DMS 273 (cell line): ENCODE measurements around the gene NRG2.

Experiments used
- DNase-seq: peaks from one replicate; lab custom pipeline; 2025; ENCODE audit not compliant: unreplicated experiment; lab: John Stamatoyannopoulos, UW

NRG2 gene

GRCh38 chr5:139975306-139975705, 67.8 kb downstream of the NRG2 start:
- peak; percentile 90 for DNase-seq

GRCh38 chr5:139974661-139975060, 68.4 kb downstream of the NRG2 start:
- DNase-seq = no peak

- no peak for DNase-seq
Measured at GRCh38 chr5:139971202-139971725, 71.8 kb downstream of the NRG2 start.

GRCh38 chr5:139969318-139969717, 73.8 kb downstream of the NRG2 start:
- DNase-seq = no peak

- DNase-seq = peak; percentile 95
Measured at GRCh38 chr5:139968547-139969261, 74.4 kb downstream of the NRG2 start.

- no peak for DNase-seq
Measured at GRCh38 chr5:139967353-139967752, 75.7 kb downstream of the NRG2 start.

GRCh38 chr5:139966856-139967255, 76.2 kb downstream of the NRG2 start:
- DNase-seq = no peak

- DNase-seq = no peak
Measured at GRCh38 chr5:139964994-139965565, 78.0 kb downstream of the NRG2 start.

- DNase-seq = no peak
Measured at GRCh38 chr5:139964266-139964993, 78.7 kb downstream of the NRG2 start.

GRCh38 chr5:139962445-139962844, 80.7 kb downstream of the NRG2 start:
- no peak for DNase-seq

- DNase-seq = no peak
Measured at GRCh38 chr5:139961435-139962157, 81.5 kb downstream of the NRG2 start.

GRCh38 chr5:139960723-139961383, 82.2 kb downstream of the NRG2 start:
- DNase-seq = no peak

GRCh38 chr5:139958432-139959148, 84.5 kb downstream of the NRG2 start:
- DNase-seq = no peak

GRCh38 chr5:139956342-139956741, 86.8 kb downstream of the NRG2 start:
- DNase-seq = no peak

- peak; percentile 36 for DNase-seq
Measured at GRCh38 chr5:139955616-139956273, 87.4 kb downstream of the NRG2 start.

GRCh38 chr5:139955053-139955605, 88.0 kb downstream of the NRG2 start:
- no peak for DNase-seq

GRCh38 chr5:139954462-139954861, 88.6 kb downstream of the NRG2 start:
- no peak for DNase-seq

- no peak for DNase-seq
Measured at GRCh38 chr5:139954022-139954421, 89.1 kb downstream of the NRG2 start.

GRCh38 chr5:139952574-139952973, 90.5 kb downstream of the NRG2 start:
- no peak for DNase-seq
